K562 treated with DMSO at 1 percent for 12 hours (cell line): Measurements from ENCODE around the gene PKIB. TPM values are rescaled to one million over a fixed set of nuclear protein-coding genes. Genes with fewer than 3 reads are reported as not detected.

Experiments used
- total RNA-seq: library from RNA; unstranded; fragments of 300-600 nt; gene quantifications from 2 replicates; pipeline ENCODE4 v1.2.3, GENCODE V29; 2022; ENCODE audit not compliant: insufficient read depth

PKIB gene, protein sequence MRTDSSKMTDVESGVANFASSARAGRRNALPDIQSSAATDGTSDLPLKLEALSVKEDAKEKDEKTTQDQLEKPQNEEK
- total RNA-seq: 10.7 and 12.7 TPM in 2 replicates

DNA sequence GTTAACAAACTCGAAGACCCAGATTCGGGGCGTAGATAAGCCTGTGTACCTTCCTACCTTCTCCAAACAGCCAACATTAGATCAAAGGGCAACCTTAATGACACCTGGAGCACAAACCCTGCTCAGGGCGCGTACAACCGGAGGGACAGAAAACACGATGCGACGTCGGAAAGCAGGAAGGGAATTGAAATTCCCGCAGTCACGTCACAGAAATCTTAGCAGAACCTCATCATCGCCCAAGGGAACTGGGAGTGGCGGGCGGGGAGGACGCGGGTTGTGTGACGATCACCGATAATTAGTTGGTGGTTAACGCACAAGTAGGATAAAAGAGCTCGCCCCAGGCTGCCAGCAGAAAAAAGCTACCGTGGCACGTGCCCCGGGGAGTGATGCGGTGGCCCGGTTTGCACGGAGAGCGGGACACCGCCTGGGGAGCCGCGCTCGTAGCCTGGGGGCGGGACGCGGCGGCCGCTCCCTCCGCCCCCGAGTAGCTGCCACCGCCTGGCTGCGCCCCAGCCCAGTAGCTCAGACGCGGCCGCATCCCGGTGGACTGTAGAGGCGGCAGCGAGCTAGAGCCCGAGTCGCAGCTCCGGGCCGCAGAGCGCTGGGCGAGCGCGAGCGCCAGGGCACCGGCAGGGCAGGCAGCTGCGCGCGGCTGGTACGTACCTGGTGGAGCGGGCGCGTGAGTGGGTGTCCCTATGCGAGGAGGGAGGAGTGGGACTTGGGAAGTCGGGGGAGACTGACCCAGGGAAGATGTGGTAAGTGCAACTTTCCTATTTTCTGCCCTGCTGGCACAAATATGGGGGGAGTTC lies at the start of gene PKIB:
Gene PKIB, plus strand, starts transcription at position 525 of the 809 bp plus-strand sequence. CDS start 107,390 bp downstream, outside the sequence.

Other genes with a start within 250 kb of the PKIB start
- gene HSF2, start 210.8 kb upstream of the PKIB start, total RNA-seq: 11.5 and 21.7 TPM in 2 replicates
- gene SERINC1, start 138.6 kb upstream of the PKIB start, total RNA-seq: 23.6 and 64.8 TPM in 2 replicates
- not detected in 2 replicates for gene FABP7, start 169.3 kb downstream of the PKIB start, total RNA-seq
- gene SMPDL3A, start 178.9 kb downstream of the PKIB start, total RNA-seq: 0.84 and 1.0 TPM in 2 replicates